HG02610 (cell line): Measurements from ENCODE around the gene ABCC4.
"Not testable (repeated sequence)": the region's sequence is repeated elsewhere in the genome, so short reads cannot be mapped to it uniquely, and the experiment has no call there.

Source experiments
- ATAC-seq: cut with Tn5 transposase; IDR thresholded peaks from one replicate; pipeline ENCODE4 v1.9.1; 2021; ENCODE audit warnings: mild to moderate bottlenecking, moderate library complexity; ENCODE audit not compliant: unreplicated experiment

The ABCC4 gene

GRCh38 chr13:95168191-95168590, 133.1 kb downstream of the ABCC4 start:
- ATAC-seq = no peak

- not testable (repeated sequence) for ATAC-seq
These were observed 134.2 kb downstream of the ABCC4 start for GRCh38 chr13:95167003-95167402.

DNA sequence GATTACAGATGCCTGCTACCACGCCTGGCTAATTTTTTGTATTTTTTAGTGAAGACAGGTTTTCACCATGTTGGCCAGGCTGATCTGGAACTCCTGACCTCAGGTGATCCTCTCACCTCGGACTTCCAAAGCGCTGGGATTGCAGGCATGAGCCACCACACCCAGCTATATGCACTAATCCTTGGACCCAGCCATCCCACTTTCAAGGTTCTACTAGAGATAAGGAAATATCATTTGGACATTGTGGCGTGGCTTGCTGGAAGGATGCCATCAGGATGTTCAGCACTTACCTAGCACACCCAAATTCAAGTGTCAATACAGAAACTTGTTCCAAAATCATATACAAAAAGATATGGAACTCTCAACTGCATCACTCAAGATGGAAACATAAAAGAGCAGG, 136.4 kb downstream of the ABCC4 start:
- no peak for ATAC-seq

GRCh38 chr13:95160112-95160906, 140.9 kb downstream of the ABCC4 start:
- no peak for ATAC-seq

GRCh38 chr13:95159458-95159857, 141.8 kb downstream of the ABCC4 start:
- no peak for ATAC-seq

- ATAC-seq = no peak
These were observed 145.0 kb downstream of the ABCC4 start for GRCh38 chr13:95156208-95156607.

DNA sequence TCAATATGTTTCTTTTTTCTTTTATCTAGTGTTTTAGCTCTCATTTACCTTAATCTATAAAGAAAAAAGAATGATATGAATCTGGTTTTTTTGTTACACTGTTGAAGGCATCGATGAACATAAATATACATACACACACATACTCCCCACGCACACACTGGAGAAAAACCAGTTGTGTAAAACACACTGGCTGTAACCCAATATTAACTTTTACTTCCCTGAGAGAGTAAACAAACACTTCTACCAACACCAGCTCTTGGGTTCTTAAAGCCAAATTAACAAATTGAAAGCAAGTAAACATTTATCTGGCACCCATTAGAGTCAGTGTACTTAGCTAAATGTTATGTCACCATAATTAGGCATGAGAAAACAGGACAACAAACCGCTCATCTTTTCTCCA, 145.7 kb downstream of the ABCC4 start:
- no peak for ATAC-seq

DNA sequence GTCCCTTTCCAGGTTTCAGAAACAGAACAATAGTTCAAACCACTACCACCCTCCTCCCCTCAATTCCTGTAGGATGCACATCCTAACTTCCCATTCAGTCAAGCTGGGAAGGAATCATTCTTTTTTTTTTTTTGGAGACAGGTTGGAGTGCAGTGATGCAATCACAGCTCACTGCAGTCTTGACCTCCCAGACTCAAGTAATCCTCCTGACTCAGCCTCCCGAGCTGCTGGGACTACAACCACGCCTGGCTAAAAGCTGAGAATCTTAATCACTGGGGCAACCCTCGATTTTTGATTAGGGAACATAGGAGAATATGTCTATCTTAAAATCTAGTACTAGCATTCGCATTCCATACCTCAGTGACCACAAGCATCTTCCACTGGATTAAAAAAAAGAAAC, 146.2 kb downstream of the ABCC4 start:
- no peak for ATAC-seq

DNA sequence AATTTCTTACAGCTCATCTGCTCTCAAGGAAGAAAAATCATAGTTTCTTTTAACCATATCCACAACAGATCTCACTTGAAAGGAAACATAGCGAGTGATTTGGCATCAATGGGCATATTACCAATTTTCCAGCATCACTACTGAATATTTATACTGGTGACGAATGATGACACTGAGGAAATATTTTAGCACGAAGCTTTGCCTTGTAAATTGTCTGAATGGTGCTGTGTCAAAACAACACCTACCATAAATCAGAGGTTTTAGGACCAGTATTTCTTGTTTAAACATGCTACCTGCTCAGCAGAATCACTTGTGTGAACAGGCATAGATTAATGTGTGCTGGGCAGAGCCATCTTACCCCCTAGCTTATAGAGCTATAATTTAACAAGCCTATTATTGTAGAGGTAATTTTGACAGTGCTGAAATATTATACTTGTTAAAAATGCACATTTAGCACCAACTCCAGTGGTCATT, 146.8 kb downstream of the ABCC4 start:
- ATAC-seq = no peak

DNA sequence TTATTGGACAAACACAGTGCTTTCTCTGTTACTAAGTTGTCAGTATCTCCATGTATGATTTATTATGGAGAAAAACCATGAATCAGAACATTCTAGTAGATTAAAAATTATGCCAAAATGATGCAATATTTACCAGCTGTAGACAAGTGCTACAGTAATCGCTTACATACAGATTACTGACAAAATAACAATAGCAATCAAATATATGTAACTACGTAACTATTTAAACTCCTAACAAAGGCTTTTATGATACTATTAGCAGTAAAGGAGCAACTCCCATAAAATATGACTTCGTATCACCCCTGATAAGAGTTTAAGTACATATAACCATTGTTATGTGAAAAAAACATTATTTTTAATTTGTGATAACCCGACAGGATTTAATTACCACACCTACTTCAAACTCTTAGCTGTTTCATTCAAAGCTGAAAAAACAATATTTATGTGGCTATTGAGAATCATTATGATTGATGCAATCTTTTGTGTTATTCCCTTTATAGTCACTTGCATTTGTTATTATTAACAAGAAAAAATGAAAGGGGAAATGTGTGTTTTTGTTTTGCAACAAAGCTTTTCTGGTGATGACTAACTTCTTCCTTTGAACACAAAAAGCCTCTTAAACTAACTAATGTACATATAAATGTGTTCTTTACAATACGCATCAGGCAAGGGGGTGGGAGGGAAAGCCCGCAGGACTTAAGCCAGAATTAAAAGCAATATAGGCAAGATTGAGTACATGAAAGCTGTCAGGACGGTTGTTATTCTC, 147.4 kb downstream of the ABCC4 start:
- ATAC-seq = no peak

- ATAC-seq = no peak
These were observed 149.2 kb downstream of the ABCC4 start for GRCh38 chr13:95151942-95152587.

- no peak for ATAC-seq
These were observed 150.7 kb downstream of the ABCC4 start for GRCh38 chr13:95150555-95150954.

GRCh38 chr13:95146486-95146885, 154.8 kb downstream of the ABCC4 start:
- ATAC-seq = no peak

GRCh38 chr13:95145587-95145986, 155.7 kb downstream of the ABCC4 start:
- ATAC-seq = no peak

GRCh38 chr13:95140502-95140901, 160.7 kb downstream of the ABCC4 start:
- no peak for ATAC-seq

GRCh38 chr13:95138876-95139585, 162.2 kb downstream of the ABCC4 start:
- ATAC-seq = no peak

DNA sequence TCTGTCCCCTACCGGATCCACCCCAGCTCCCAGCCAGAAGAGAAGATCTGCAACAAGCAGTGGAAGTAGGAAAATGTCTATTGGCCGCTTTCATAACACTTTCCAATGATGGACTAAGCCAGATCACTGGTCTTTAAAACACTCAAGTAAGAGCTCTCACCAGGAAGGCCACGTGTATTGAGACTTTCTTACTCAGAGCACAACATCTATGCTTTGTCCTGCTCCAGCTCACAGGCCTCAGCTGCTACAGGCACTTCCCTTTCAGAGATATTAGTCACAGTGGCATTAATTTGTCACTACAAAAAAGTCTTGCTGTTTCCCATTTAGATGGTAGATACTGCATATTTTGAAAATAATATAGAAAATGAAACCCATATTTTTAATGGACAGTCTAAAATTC, 164.2 kb downstream of the ABCC4 start:
- peak; percentile 99 for ATAC-seq

- no peak for ATAC-seq
These were observed 164.6 kb downstream of the ABCC4 start for GRCh38 chr13:95136638-95137037.

DNA sequence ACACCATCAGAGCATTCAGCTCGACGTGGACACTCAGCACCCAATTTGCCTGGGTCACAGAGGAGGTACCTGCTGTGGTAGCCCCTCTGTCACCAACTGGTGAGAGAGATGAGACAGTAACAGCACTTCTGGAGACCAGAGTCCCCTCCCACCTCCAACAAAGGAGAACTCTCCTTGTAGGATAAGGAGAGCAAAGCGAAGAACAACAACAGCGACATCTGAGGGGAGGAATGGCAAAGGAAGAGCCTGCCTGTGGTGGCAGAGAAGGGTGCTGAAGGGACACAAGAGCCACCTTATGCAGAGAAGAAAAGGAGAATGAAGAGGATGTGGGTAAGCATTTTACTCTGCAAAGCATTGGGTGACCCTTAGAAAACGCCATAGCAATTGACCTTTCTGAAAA, 167.8 kb downstream of the ABCC4 start:
- no peak for ATAC-seq

- ATAC-seq = no peak
These were observed 172.2 kb downstream of the ABCC4 start for GRCh38 chr13:95129004-95129403.

DNA sequence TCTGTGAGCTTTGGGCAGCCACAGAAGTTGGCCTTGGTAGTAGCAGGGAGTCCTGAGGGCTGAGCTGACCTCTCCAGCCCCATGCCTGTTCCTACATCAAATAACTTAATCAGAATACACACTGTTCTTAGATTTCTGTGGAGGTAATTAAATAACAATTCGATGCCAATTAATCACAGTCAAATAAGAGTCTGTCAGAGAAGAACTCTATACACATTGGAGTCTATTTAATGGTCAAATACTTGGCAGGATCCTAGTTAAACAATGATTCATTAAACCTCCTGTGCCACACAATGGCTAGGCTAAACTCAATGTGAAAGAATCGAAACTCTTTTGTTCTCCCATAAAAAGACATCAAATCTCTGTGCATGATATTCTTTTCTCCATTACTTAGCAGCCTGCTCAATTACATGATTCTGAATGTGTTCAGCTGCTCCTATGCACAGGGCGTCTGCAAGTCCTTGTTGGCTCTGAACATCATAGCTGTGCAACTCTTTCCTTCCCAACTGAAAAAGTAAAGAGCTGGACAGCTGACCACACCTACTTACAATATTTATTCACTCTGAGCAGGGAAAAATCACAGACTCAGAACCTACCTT, 173.1 kb downstream of the ABCC4 start:
- ATAC-seq = no peak
